HG02938 (cell line): ENCODE results near the gene PTPN2.

ENCODE experiments used
- ATAC-seq: cut with Tn5 transposase; IDR thresholded peaks from one replicate; pipeline ENCODE4 v1.9.1; 2021; ENCODE audit warnings: mild to moderate bottlenecking, moderate library complexity; ENCODE audit not compliant: unreplicated experiment

The PTPN2 gene

GRCh38 chr18:12750076-12750714 is 133.8 kb downstream of the PTPN2 start:
- no peak for ATAC-seq

GRCh38 chr18:12749121-12749520 is 134.9 kb downstream of the PTPN2 start:
- ATAC-seq, result no peak

- no peak for ATAC-seq
Measured at GRCh38 chr18:12748671-12749070, 135.4 kb downstream of the PTPN2 start.

GRCh38 chr18:12747530-12748315 is 136.3 kb downstream of the PTPN2 start:
- no peak for ATAC-seq

- no peak for ATAC-seq
Measured at GRCh38 chr18:12745095-12745795, 138.8 kb downstream of the PTPN2 start.

- ATAC-seq, result no peak
Measured at GRCh38 chr18:12744103-12744502, 139.9 kb downstream of the PTPN2 start.

GRCh38 chr18:12742453-12742852 is 141.6 kb downstream of the PTPN2 start:
- ATAC-seq, result no peak
